Measurements from ENCODE around the gene NEMF.

The NEMF gene, protein sequence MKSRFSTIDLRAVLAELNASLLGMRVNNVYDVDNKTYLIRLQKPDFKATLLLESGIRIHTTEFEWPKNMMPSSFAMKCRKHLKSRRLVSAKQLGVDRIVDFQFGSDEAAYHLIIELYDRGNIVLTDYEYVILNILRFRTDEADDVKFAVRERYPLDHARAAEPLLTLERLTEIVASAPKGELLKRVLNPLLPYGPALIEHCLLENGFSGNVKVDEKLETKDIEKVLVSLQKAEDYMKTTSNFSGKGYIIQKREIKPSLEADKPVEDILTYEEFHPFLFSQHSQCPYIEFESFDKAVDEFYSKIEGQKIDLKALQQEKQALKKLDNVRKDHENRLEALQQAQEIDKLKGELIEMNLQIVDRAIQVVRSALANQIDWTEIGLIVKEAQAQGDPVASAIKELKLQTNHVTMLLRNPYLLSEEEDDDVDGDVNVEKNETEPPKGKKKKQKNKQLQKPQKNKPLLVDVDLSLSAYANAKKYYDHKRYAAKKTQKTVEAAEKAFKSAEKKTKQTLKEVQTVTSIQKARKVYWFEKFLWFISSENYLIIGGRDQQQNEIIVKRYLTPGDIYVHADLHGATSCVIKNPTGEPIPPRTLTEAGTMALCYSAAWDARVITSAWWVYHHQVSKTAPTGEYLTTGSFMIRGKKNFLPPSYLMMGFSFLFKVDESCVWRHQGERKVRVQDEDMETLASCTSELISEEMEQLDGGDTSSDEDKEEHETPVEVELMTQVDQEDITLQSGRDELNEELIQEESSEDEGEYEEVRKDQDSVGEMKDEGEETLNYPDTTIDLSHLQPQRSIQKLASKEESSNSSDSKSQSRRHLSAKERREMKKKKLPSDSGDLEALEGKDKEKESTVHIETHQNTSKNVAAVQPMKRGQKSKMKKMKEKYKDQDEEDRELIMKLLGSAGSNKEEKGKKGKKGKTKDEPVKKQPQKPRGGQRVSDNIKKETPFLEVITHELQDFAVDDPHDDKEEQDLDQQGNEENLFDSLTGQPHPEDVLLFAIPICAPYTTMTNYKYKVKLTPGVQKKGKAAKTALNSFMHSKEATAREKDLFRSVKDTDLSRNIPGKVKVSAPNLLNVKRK

DNA sequence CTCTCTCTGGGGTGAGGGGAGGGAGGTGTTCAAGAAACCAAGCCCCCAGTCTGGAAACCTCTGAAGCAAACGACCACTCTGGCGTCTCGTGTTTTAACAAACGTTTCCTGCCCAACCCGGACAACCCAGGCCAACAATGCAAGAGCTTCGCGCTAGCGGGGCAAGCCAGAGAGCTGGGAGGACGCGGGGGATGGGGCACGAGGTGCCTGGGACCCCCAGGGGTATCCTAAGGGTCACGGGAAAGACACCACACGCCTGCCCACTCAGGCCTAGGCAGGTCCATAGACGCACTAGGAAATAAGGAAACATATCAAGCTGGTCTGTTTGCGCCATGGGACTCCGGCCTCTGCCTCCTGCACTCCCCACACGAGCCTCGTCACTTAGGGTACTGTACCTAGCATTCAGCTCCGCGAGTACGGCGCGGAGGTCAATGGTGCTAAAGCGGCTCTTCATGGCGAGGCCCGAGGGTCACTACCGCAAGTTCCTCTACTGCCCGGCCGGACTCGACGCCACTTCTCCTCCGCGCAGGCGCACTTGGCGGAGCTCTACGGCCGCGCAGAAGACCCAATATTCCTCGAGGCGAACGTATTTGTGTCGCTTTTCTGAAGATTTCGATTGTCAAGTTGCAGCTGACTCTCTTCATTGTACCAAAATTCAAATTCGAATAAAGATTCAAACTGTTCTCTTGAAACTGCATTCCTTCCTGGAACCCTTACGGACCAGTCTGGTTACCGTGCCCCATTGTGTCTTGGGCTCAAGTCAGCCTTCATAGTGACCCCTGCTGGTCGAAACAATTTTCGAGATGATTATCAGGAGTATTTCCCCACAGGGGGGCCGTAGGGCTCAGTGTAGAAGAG is at the start of gene NEMF:
Gene NEMF (minus strand): TSS at position 488 of the 857 bp plus-strand sequence. CDS start 35 bp downstream, at position 453.
- TF ChIP-seq EGR1 (IDR thresholded peaks at IDR 0.05) (no peak), RAD21 (IDR thresholded peaks at IDR 0.05; ENCODE audit: low read depth) (no peak; the same call in 1 of the 2 replicates), TCF12 (IDR thresholded peaks at IDR 0.05; ENCODE audit: low read depth) (peak; percentile 33; the same call in 1 of the 2 replicates), FOXM1 (IDR thresholded peaks at IDR 0.05; ENCODE audit: borderline replicate concordance, low read depth) (0 out of 2 replicates have a peak, but pooled peaks have one; percentile 22), CREB1 (IDR thresholded peaks at IDR 0.05; ENCODE audit: low read depth) (0 out of 2 replicates have a peak, but pooled peaks have one; percentile 12), ZBTB7A (IDR thresholded peaks at IDR 0.05; ENCODE audit: low read depth) (peak; percentile 88), EP300 (IDR thresholded peaks at IDR 0.05; ENCODE audit: borderline replicate concordance) (0 out of 2 replicates have a peak, but pooled peaks have one; percentile 15), NFIC (IDR thresholded peaks at IDR 0.05) (no peak), TAF1 (IDR thresholded peaks at IDR 0.05; ENCODE audit: low read depth) (peak; percentile 79), TEAD4 (IDR thresholded peaks at IDR 0.05) (0 out of 2 replicates have a peak, but pooled peaks have one; percentile 16), YY1 (IDR thresholded peaks at IDR 0.05; ENCODE audit: low read depth) (peak; percentile 71; the same call in 1 of the 2 replicates)
- TF ChIP-seq, protein P1, sequence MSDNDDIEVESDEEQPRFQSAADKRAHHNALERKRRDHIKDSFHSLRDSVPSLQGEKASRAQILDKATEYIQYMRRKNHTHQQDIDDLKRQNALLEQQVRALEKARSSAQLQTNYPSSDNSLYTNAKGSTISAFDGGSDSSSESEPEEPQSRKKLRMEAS (IDR thresholded peaks at IDR 0.05), result peak; percentile 92
- TF ChIP-seq, protein P2, sequence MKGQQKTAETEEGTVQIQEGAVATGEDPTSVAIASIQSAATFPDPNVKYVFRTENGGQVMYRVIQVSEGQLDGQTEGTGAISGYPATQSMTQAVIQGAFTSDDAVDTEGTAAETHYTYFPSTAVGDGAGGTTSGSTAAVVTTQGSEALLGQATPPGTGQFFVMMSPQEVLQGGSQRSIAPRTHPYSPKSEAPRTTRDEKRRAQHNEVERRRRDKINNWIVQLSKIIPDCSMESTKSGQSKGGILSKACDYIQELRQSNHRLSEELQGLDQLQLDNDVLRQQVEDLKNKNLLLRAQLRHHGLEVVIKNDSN (IDR thresholded peaks at IDR 0.05), result no peak

DNA sequence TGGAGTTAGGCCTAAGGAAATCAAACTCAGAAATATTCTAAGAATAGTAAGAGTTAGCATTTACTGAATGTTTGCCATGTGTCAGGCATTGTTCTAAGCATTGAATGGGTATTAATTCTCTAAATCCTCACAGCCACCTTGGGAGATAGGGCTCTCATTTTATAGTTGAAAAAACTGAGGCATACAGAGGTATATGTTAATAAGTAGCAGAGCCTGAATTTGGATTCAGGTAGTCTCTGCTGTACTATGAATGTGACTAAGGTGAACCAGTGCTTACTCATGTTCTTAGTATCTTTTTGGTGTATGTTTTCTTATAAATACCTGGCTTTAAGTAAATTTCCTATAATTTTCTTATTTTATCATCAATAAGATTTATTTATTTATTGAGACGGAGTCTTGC is 48.4 kb upstream of the NEMF start:
- no peak for TF ChIP-seq CREB1 (IDR thresholded peaks at IDR 0.05; ENCODE audit: low read depth)
- TF ChIP-seq TEAD4 (IDR thresholded peaks at IDR 0.05), result no peak
- TF ChIP-seq YY1 (IDR thresholded peaks at IDR 0.05; ENCODE audit: low read depth), result no peak
- TF ChIP-seq, protein P1 (IDR thresholded peaks at IDR 0.05), result no peak
- no peak for TF ChIP-seq TCF12 (IDR thresholded peaks at IDR 0.05; ENCODE audit: low read depth)
- TF ChIP-seq, protein P3, sequence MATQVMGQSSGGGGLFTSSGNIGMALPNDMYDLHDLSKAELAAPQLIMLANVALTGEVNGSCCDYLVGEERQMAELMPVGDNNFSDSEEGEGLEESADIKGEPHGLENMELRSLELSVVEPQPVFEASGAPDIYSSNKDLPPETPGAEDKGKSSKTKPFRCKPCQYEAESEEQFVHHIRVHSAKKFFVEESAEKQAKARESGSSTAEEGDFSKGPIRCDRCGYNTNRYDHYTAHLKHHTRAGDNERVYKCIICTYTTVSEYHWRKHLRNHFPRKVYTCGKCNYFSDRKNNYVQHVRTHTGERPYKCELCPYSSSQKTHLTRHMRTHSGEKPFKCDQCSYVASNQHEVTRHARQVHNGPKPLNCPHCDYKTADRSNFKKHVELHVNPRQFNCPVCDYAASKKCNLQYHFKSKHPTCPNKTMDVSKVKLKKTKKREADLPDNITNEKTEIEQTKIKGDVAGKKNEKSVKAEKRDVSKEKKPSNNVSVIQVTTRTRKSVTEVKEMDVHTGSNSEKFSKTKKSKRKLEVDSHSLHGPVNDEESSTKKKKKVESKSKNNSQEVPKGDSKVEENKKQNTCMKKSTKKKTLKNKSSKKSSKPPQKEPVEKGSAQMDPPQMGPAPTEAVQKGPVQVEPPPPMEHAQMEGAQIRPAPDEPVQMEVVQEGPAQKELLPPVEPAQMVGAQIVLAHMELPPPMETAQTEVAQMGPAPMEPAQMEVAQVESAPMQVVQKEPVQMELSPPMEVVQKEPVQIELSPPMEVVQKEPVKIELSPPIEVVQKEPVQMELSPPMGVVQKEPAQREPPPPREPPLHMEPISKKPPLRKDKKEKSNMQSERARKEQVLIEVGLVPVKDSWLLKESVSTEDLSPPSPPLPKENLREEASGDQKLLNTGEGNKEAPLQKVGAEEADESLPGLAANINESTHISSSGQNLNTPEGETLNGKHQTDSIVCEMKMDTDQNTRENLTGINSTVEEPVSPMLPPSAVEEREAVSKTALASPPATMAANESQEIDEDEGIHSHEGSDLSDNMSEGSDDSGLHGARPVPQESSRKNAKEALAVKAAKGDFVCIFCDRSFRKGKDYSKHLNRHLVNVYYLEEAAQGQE (IDR thresholded peaks at IDR 0.05; ENCODE audit: low read depth), result no peak
- TF ChIP-seq EGR1 (IDR thresholded peaks at IDR 0.05), result no peak
- no peak for TF ChIP-seq FOXM1 (IDR thresholded peaks at IDR 0.05; ENCODE audit: borderline replicate concordance, low read depth)
- TF ChIP-seq NFIC (IDR thresholded peaks at IDR 0.05), result no peak
- TF ChIP-seq ZBTB7A (IDR thresholded peaks at IDR 0.05; ENCODE audit: low read depth), result no peak
- TF ChIP-seq RAD21 (IDR thresholded peaks at IDR 0.05; ENCODE audit: low read depth), result no peak

DNA sequence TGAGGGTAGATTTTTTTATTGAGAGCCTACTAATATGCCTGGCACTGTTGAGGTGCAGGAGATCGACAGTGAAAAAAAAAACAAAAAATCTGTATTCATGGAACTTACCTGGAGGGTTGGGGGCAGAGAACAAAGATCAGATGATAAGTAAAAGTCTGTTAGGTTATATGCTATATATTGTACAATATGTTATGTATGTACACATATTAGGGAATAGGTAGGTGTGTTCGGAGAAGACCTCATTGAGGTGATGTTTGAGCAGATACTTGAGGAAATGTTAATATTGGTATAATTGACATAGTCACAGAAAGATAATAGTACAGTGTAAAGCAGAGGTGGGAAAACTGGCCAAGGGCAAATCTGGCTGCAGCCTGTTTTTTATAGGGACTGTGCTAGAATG is 45.9 kb upstream of the NEMF start:
- TF ChIP-seq NFIC (IDR thresholded peaks at IDR 0.05) (no peak), EP300 (IDR thresholded peaks at IDR 0.05; ENCODE audit: borderline replicate concordance) (no peak), CEBPB (IDR thresholded peaks at IDR 0.05) (no peak), ZBTB7A (IDR thresholded peaks at IDR 0.05; ENCODE audit: low read depth) (no peak), FOXM1 (IDR thresholded peaks at IDR 0.05; ENCODE audit: borderline replicate concordance, low read depth) (no peak), TAF1 (IDR thresholded peaks at IDR 0.05; ENCODE audit: low read depth) (no peak), CREB1 (IDR thresholded peaks at IDR 0.05; ENCODE audit: low read depth) (no peak), EGR1 (IDR thresholded peaks at IDR 0.05) (no peak), RAD21 (IDR thresholded peaks at IDR 0.05; ENCODE audit: low read depth) (no peak), TCF12 (IDR thresholded peaks at IDR 0.05; ENCODE audit: low read depth) (no peak), YY1 (IDR thresholded peaks at IDR 0.05; ENCODE audit: low read depth) (no peak), TEAD4 (IDR thresholded peaks at IDR 0.05) (no peak)
- TF ChIP-seq, protein P2 (IDR thresholded peaks at IDR 0.05), result no peak
- TF ChIP-seq, protein P3 (IDR thresholded peaks at IDR 0.05; ENCODE audit: low read depth), result no peak
- TF ChIP-seq, protein P1 (IDR thresholded peaks at IDR 0.05), result no peak
